Lung (tissue), 12 donors: Measurements from ENCODE around the gene ZC3H15. TPM values are rescaled to one million over a fixed set of nuclear protein-coding genes. Genes with fewer than 3 reads are reported as not detected.
"Not testable (repeated sequence)": the region's sequence is repeated elsewhere in the genome, so short reads cannot be mapped to it uniquely, and the experiment has no call there.

ENCODE experiments used
- ATAC-seq: fragments of 200-7000 bp; cut with Tn5 transposase; one replicate; pipeline ENCODE4 v1.9.1; 2020; ENCODE audit warnings: moderate number of reproducible peaks; ENCODE audit not compliant: insufficient read depth, low FRiP score
- DNase-seq, 3 donors: peaks; one replicate each; pipeline ENCODE4 v3.0.0-alpha.2; 2013 to 2017
- H3K27ac ChIP-seq, 2 donors: one replicate each; pipeline ENCODE4 v1.5.1; 2013; ENCODE audit warnings: mild to moderate bottlenecking in 2 of 2, moderate library complexity in 2 of 2, control low read depth in 1 of 2, inconsistent platforms in 1 of 2, low read depth in 1 of 2, low read length in 1 of 2
- H3K27me3 ChIP-seq, 3 donors: one replicate each; pipeline ENCODE4 v1.5.1; 2013; ENCODE audit warnings: low read length in 2 of 3; ENCODE audit not compliant: control insufficient read depth in 3 of 3, insufficient read depth in 3 of 3
- H3K36me3 ChIP-seq, 4 donors: one replicate each; pipeline ENCODE4 v1.5.1; 2013; ENCODE audit warnings: low read length in 4 of 4, mild to moderate bottlenecking in 1 of 4, moderate library complexity in 1 of 4; ENCODE audit not compliant: control insufficient read depth in 4 of 4, insufficient read depth in 4 of 4
- H3K4me1 ChIP-seq, 5 donors: one replicate each; pipeline ENCODE4 v1.5.1; 2013; ENCODE audit warnings: low read length in 5 of 5, mild to moderate bottlenecking in 2 of 5, moderate library complexity in 1 of 5; ENCODE audit not compliant: control insufficient read depth in 5 of 5, insufficient read depth in 5 of 5
- H3K4me3 ChIP-seq: one replicate; pipeline ENCODE4 v1.5.1; 2013; ENCODE audit warnings: mild to moderate bottlenecking, control low read depth, moderate library complexity
- H3K9ac ChIP-seq, 2 donors: one replicate each; pipeline ENCODE4 v1.5.1; 2013; ENCODE audit warnings: low read length in 2 of 2, control low read depth in 1 of 2; ENCODE audit not compliant: insufficient read depth in 1 of 2
- H3K9me3 ChIP-seq, 4 donors: one replicate each; pipeline ENCODE4 v1.5.1; 2013; ENCODE audit warnings: low read length in 3 of 4, mild to moderate bottlenecking in 1 of 4, moderate library complexity in 1 of 4; ENCODE audit not compliant: control insufficient read depth in 4 of 4, insufficient read depth in 3 of 4
- WGBS, 2 donors: extraction: QIAGEN DNeasy Blood & Tissue Kit; methylation state at CpG; one replicate each; pipeline ENCODE4 v1.1.7; 2013; 5-methylcytosine and 5-hydroxymethylcytosine counted together
- polyA plus RNA-seq, 2 donors: library from polyadenylated mRNA; stranded (reverse); fragments of 200-250 nt; gene quantifications; one replicate each; pipeline ENCODE4 v1.2.1, GENCODE V29; 2013
- total RNA-seq, 2 donors: library from RNA; depleted of rRNA in 1 of 2; stranded (reverse); fragments of >200 nt in 1 of 2; gene quantifications; one replicate each; pipeline ENCODE4 v1.2.1, GENCODE V29; 2014 to 2021
- TF ChIP-seq, protein P1 (sequence below): IDR thresholded peaks from 2 replicates; pipeline ENCODE4 v1.5.1; 2012; ENCODE audit warnings: mild to moderate bottlenecking; ENCODE audit errors: control extremely low read depth, extremely low read depth
- donor health status: control.
- donor health status: control.
- donor health status: Bipolar disorder and iron deficiency.
- donor health status: healthy.
- donor health status: DM: yes; HTN: yes; CAD: no.

Gene ZC3H15
- total and polyA plus RNA-seq, 4 donors, result 33.4 to 74.7 (median 41.7) TPM

DNA sequence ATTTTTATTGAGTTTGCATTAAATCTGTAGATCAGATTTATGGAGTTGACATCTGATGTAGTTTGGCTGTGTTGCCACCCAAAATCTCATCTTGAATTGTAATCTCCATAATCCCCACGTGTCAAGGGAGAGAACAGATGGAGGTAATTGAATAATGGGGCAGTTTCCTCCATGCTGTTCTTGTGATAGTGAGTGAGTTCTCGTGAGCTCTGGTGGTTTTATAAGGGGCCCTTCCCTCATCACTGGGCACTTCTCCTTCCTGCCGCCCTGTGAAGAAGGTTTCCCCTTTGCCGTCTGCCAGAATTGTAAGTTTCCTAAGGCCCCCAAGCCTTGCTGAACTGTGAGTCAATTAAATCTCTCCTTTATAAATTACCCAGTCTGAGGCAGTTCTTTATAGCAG lies 32.2 kb downstream of the ZC3H15 start:
- H3K27me3 ChIP-seq, result no peaks in the 10 kb centered on the region
- H3K36me3 ChIP-seq, result peaks cover 1 to 16% (median 5%) of the 10 kb centered on the region in 4 donors
- no peak overlapping the region for H3K4me3 ChIP-seq
- H3K9me3 ChIP-seq, result no peaks in the 10 kb centered on the region
- ATAC-seq (no peak), DNase-seq (no peak)
- WGBS, 2 donors, result 46 to 72% methylated on average over 4 of the region's 4 CpGs
- H3K27ac ChIP-seq, result no peak overlapping the region
- no peaks in the 10 kb centered on the region for H3K4me1 ChIP-seq
- TF ChIP-seq, protein P1, sequence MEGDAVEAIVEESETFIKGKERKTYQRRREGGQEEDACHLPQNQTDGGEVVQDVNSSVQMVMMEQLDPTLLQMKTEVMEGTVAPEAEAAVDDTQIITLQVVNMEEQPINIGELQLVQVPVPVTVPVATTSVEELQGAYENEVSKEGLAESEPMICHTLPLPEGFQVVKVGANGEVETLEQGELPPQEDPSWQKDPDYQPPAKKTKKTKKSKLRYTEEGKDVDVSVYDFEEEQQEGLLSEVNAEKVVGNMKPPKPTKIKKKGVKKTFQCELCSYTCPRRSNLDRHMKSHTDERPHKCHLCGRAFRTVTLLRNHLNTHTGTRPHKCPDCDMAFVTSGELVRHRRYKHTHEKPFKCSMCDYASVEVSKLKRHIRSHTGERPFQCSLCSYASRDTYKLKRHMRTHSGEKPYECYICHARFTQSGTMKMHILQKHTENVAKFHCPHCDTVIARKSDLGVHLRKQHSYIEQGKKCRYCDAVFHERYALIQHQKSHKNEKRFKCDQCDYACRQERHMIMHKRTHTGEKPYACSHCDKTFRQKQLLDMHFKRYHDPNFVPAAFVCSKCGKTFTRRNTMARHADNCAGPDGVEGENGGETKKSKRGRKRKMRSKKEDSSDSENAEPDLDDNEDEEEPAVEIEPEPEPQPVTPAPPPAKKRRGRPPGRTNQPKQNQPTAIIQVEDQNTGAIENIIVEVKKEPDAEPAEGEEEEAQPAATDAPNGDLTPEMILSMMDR, result no peak
- H3K9ac ChIP-seq, result no peak overlapping the region

DNA sequence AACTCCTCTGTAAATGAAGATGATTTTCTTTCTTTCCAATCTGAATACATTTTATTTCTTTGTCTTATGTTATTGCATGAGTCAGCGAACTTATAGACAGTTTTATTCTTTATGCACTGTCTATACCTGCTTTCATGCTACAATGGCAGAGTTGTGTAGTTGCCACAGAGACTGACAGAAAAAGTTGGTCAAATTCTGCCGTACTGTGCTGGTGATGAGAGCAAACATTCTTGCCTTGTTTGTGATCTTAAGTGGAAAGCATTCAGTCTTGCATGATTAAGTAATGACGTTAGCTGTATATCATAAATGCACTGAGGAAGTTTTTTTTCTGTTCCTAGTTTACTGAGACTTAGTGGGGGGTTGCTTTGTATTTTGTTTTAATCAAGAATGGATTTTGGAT lies 32.9 kb downstream of the ZC3H15 start:
- Histone ChIP-seq H3K4me1 (no peaks in the 10 kb centered on the region), H3K27me3 (no peaks in the 10 kb centered on the region), H3K9me3 (no peaks in the 10 kb centered on the region), H3K9ac (no peak overlapping the region), H3K27ac (no peak overlapping the region), H3K4me3 (no peak overlapping the region), H3K36me3 (peaks cover 0 to 15% (median 3%) of the 10 kb centered on the region in 4 donors)
- 51 to 94% methylated on average over 3 of the region's 3 CpGs for WGBS, 2 donors
- no peak for ATAC-seq
- TF ChIP-seq, protein P1, result no peak
- no peak for DNase-seq

DNA sequence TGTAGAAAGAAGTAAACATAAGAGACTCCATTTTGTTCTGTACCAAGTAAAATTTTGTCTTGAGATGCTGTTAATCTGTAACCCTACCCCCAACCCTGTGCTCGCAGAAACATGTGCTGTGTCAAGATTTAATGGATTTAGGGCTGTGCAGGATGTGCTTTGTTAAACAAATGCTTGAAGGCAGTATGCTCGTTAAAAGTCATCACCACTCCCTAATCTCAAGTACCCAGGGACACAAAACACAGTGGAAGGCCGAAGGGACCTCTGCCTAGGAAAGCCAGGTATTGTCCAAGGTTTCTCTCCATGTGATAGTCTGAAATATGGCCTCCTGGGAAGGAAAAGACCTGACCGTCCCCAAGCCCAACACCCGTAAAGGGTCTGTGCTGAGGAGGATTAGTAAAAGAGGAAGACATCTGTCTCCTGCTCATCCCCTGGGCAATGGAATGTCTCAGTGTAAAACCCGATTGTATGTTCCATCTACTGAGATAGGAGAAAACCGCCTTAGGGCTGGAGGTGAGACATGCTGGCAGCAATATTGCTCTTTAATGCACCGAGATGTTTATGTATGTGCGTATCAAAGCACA lies 35.6 kb downstream of the ZC3H15 start:
- 82 to 89% methylated on average over 9 of the region's 9 CpGs for WGBS, 2 donors
- not testable (repeated sequence) for H3K4me3 ChIP-seq, H3K27ac ChIP-seq, DNase-seq, H3K27me3 ChIP-seq, H3K9ac ChIP-seq, ATAC-seq, H3K9me3 ChIP-seq, H3K4me1 ChIP-seq
- H3K36me3 ChIP-seq, result peaks cover 0 to 15% (median 3%) of the 10 kb centered on the region in 4 donors

DNA sequence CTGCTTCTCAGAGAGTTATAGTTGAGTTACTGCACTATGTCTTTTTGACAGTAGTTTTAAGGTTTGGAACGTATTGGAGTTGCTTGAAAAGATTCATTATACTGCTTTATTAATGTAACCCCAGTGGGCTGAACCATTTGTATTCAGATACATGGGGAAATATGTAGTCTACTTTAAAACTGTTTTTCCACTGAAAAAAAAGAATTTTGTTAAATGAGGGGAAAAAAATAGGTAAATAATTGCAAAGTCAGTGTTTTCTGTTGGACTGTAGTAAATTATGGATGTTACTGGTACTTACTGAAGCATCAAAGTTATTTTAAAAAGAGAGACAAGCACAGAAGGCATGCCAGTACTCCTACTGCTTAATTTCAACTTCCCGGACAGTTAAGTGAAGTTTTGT lies 36.4 kb downstream of the ZC3H15 start:
- Histone ChIP-seq H3K9ac (no peak overlapping the region), H3K27ac (no peak overlapping the region), H3K36me3 (peaks cover 0 to 13% (median 3%) of the 10 kb centered on the region in 4 donors), H3K4me1 (no peaks in the 10 kb centered on the region), H3K4me3 (no peak overlapping the region), H3K27me3 (no peaks in the 10 kb centered on the region), H3K9me3 (no peaks in the 10 kb centered on the region)
- TF ChIP-seq, protein P1, result no peak
- 94 to 96% methylated on average over 2 of the region's 2 CpGs for WGBS, 2 donors
- ATAC-seq, result no peak
- DNase-seq, result no peak
